CD4-positive, alpha-beta T cell treated with Interleukin-17A for 1 hour (primary cell): ENCODE data around the gene GLDC.

Experiments
- DNase-seq: peaks from one replicate; pipeline ENCODE4 v3.0.0-alpha.2; 2020

The GLDC gene

GRCh38 chr9:6489099-6489498 is 156.4 kb downstream of the GLDC start:
- DNase-seq: no peak

- DNase-seq: no peak
These were observed 157.1 kb downstream of the GLDC start for GRCh38 chr9:6488395-6488794.

- no peak for DNase-seq
These were observed 161.3 kb downstream of the GLDC start for GRCh38 chr9:6484210-6484609.
